HG02970 (cell line): ENCODE data around the gene IL27RA.

Source experiments
- ATAC-seq: cut with Tn5 transposase; IDR thresholded peaks from one replicate; pipeline ENCODE4 v1.9.1; 2021; ENCODE audit warnings: mild to moderate bottlenecking, moderate library complexity, moderate number of reproducible peaks; ENCODE audit not compliant: unreplicated experiment, low FRiP score

The IL27RA gene

DNA sequence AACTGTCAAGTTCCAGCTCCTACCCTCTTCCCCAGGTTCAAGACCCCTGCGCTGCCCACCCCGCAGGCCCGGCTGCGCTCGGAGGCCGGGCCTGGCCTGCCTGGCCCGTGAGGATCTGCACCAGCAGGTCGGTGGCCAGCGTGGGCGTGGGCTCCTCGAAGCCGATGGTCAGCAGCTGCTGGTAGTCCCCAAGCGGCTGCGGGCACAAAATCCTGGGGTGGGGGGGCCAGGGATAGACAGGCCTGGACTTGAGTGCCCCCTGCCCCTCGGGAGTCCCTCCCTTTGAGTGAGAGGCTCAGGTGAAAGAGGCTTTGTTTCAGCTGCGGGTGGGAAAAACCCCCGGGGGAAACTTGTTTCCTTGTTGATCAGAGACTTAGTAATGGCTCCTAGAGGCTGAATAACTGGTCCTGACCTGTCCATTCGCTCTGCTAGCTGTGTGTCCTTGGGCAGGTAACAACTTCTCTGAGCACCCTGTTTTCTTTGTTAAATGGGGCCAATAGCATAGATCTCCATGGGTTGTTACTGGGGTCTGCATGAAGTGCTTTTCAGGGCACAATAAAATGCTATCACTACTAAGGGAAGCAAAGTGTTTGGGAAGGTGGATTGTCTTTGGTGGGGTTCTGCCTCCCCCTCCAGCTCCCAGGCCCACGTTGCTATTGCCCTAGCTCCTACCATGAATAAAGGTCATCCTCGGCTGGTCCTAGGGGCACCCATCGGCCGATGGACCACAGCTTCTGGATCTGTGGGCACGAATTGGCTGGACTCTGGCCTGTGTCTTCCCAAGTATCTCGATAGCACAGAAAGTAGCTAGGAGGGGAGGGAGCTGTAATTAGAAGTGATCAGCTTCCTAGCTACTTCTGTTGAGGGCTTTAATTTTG lies 50.5 kb downstream of the IL27RA start:
- ATAC-seq = peak; percentile 11

DNA sequence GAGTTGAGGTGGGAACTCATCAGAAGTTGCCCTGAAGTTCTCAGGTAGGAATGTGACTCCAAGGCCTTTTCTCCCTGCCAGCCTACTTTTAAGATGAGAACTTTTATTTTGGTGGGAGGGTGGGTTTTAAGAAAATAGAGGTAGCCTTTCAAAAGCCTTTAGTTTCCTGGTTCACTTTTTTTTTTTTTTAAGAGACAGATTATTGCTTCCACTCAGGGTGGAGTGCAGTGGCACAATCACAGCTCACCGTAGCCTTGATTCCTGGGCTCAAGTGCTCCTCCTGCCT lies 51.1 kb downstream of the IL27RA start:
- ATAC-seq = no peak

DNA sequence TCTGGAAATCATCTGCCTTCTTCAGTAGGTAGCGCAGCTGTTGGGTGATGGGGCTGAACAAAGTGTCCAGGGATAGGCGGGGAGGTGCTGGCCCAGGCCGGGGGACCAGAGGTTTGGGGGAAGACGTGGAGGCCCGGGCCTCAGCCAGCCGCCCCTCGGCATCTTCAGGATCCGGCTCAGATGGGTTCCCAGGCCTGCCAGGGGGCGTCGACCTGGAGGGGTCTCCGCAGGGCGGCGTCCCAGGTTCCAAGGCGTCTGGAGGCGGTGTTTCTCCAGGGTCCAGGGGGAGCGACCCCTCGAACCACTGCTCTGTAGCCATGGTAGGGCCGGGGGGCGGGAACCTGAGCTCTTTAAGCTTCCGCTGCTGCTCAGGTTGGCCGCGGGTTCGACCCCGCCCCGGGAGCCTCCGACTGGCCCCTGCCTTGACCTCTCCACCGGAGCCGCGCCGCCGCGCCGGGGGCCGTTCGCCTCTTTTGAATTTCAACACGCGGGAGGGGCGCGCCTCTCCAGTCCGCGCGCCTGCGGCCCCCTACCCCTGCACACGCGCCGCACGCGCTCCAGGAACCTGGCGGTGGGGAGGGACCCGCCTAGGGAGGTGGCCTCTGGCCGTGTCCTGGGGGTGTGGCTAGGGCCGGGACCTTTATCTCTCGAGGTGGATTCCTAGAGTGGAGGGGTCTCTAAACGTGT lies 53.9 kb downstream of the IL27RA start, which contains the start of gene C19orf67:
C19orf67 (minus strand) TSS at position 475 of the 687 bp plus-strand sequence; CDS start at position 319, 156 bp downstream.
- ATAC-seq = no peak

DNA sequence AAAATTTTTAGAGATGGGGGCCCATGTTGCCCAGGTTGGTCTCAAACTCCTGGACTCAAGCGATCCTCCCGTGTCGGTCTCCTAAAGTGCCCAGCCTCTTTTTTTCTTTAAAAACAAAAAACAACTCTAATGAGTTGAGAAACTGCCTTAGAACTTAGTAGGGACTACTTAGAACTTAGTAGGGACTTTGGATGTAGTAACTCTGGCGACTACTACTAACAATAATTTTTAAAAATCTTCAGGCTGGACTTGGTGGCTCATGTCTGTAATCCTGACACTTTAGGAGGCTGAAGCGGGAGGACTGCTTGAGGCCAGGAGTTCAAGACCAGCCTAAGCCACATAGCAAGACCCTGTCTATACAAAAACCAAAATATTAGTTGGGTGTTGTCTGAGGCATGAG lies 54.5 kb downstream of the IL27RA start:
- ATAC-seq = no peak

DNA sequence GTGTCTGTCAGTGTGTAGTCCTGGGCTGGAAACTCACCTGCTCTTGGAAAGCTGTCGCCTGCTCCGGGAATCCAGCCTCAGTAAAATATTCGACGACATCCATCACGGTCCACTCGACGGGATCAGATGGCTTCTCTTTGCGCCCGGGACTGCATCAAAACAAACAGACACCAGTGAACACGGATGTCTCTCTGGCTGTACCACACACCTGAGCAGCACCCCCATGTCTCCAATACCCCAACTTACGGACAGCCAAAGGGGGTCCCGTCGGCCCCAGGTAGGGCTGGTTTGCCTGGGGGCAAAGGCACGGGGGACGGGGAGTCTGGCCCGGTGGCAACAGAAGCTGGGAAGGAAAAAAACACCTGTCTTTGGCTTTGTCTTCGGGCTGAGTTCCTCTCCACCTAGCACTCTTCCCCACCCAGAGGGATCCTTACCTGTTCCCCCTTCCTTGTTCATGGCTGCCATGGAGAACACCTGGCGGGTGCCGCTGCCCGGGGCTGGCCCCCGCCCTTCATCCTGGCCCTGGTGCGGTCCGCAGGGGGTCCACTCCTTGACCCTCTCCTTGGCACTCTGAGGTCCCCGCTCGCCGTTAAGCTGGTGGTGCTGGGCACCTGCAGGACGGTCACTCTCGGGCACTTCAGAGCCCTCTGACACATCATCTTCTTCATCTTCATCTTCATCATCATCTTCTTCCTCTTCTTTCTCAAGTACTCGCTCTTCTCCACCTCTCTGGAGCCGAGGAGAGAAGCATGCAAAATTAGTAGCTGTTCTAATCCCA lies 57.3 kb downstream of the IL27RA start:
- ATAC-seq = no peak

DNA sequence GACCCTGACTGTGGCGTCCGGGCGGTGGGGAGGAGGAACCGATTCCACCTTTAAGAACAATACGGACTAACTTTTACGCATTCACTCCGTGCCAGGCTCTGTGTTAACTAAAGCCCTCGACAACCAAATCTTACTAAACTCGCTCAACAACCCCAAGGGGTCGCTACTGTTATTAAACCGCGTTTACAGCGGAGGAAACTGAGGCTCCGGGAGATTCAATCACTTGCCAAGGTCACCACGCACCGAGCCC lies 57.8 kb downstream of the IL27RA start:
- ATAC-seq = no peak

DNA sequence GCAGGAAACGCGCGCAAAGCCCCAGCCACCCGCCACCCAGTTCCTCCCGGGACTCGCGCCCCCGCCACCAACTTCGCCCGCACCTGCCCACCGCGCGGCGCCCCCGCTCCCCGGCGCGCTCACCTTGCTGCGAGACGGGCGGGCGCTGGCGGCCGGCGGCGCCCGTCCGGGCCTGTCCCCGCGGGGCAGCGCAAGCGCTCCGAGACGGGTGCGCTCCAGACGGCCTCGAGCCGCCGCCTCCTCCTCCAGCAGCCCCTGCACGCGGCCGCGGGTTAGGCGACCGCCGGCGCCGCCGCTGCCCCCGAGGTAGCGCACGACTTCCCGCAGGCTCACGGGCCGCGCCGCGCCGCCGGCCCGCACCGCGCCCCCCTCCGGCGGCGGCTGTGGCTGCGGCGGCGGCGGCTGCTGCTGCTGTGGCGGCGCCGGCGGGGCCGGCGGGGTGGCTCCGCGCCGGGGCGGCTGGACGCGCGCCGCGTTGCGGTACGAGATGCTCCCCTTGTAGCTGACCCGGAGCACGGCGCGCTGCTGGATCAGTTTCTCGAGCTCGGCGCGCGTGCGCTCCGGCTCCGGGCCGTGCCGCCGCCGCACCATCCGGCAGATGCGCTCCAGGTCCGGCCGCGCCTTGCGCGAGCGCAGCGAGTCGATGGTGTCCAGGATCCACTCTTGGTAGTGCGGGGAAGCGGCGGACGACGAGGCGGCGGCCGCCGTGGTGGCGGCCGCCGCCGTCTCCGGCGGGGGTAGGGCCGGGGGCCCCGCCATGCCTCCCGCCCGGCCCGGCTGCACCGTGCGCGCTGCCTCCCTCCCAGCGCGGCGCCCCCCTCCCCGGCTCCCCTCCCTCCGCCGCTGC lies 58.3 kb downstream of the IL27RA start:
- peak; percentile 19 for ATAC-seq

DNA sequence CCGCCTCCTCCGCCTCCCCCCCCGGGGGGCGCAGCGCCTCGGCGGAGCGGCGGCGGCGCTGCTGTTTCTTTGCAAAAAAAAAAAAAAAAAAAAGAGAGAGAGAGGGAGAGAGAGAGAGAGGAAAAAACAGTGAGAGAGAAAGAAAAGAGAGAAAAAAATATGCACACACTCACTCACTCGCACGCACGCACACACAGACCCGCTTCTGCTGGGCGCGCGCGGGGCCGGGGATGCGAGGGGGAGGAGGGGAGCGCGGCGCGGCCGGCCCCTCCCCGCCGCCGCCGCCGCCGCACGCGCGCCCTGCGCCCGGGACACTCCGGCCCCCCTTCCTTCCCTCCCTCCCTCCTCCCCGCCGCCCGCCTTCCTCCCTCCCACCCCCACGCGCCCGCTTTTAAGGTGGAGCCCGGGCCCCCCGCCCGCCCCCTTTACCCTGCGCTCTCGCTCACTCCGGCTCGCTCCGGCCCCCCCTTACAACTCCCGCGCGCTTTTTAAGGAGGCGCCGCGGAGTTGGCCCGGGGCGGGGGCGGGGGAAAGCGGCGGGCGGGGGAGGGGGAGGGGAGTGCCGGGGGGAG lies 59.0 kb downstream of the IL27RA start, which contains the start of gene SAMD1:
SAMD1 (minus strand) TSS at position 243 of the 572 bp plus-strand sequence.
- peak; percentile 38 for ATAC-seq

DNA sequence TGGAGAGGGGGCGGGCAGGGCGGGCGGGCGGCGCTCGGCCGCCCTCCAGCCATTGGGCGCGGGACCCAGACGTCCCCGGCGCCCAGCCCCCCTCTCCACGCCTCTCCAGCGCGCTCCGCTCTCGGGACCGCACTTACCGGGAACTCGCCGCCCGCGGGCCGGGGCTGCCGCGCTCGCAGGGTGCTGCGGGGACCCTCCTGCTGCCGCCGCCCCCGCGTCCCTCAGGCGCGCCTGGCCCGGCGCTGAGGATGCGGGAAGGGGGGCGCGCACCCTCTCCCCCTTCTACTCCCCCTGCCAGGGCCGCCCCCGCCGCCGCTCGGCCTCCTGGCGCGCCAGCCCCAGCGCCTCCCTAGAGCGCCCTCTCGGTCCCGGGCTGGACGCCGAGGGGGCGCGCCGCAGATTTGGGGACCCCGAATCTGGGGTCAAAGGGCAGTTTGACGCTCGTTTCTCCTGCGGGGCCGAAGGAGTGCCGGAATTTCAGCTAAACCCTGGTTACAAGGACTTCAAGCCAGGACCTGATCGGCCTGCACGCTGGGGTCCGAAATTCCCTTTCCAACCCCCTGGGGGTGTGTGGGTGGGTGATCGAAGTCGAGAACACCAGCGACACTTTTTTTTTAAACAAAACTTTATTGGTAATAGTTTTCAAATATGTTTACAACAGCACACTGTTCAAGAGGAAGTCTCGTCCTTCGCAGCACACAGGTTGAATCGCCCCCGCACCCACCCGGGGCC lies 59.7 kb downstream of the IL27RA start:
- peak; percentile 46 for ATAC-seq

DNA sequence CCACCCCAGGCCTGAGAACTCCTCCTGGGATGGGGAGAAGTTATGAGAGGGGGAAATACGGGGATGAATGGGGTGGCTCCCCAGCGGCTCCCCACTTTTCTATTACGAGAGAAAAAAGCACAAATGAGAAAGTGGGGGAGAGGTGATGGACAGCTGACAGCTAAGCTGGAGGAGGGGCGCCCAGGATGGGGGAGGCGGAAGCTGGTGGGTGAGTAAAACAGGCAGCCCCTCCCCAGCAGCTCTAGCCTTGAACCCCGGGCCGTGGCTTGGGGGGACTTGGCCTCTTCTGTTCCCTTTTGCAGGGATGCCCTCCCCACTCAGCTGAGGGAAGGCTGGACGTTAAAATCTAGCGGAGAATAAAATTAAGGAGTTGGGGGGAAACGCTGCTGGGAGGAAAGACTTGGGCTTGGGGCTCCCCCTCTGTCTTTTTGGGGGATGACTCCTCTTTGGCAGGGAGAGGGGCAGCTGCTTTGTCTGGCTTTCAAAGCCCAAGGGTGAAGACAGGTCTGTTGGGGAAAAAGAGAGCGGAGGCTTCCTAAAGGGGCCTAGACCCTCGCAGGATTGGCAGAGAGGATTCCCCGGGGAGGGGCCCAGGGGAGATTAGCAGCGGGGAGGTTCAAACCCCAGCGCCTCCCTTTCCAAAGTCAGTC lies 60.4 kb downstream of the IL27RA start:
- no peak for ATAC-seq

DNA sequence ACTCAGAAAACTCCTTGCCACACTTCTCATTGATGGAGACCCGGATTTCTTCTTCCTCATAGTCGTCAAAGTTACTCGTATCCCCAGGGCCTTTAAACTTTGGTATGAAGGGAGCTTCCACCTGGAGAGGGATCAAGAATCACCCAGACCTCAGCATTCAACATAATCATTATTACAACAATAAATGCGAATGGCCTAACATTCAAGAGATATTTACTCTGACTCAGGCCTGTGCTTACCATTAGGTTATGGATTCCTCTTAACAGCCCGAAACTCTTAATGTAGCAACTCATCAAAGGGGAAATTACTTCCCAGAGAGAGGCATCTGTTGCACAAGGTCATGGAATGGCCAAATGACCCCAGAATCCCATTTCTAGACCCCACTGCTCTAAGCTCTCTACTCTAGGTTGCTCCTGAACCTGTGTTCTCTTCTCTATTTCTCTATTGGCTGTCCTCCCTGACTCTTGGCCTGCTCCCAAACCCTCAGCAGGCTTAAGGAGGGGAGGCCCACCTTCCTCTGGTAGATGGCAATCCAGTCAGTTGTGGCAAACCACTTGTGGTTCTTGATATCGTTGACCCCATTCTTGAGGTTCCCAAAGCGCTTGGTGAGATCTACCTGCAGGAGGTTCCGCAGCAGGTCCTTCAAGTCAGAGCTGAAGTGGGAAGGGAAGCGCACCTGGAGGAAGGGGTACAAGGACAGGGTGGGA lies 61.7 kb downstream of the IL27RA start:
- no peak for ATAC-seq

DNA sequence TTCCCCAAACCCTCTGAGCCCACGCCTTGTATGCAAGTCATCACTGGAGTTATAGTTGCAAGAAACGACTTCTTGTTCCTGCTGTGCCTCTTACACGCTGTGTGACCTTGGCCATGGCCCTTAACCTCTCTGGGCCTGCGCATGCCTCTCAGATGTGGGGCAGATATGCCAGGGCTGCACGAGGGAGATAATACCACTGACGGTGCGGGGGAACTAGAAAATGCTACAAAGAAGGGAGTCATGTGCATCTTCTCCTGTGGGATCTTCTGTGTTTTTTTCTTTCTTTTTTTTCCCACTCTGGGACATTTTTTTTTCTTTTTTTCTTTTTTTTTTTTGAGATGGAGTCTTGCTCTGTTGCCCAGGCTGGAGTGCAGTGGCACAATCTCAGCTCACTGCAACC lies 63.3 kb downstream of the IL27RA start:
- no peak for ATAC-seq

DNA sequence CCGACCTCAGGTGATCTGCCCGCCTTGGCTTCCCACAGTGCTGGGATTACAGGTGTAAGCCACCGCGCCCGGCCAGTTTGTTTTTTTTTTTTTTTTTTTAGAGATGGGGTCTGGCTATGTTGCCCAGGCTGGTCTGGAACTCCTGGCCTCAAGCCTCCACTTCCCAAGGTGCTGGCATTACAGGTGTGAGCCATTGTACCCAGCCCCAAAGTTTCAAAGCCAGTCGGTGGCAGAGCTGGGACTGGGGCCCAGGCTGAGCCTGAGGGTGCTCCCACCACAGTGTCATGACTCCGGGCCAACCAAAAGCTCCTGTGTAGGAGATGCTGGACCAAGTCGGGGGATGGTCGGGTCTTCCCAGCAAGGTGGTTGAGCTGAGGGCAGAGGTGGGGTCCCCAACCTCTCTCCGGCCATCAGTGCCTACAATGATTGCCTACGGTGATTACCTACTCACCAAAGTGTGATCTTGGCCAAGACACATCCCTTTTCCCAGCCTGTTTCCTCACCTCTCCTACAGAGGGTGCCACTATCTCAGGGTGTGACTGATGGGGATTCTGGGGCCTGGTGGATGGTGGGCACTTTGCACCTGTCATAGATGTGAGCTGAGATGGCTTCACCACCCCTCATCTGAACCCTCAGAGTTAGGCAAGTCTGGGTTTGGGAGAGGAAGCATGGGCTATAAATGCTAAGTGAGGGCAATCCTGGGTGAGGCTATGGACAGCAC lies 64.9 kb downstream of the IL27RA start:
- no peak for ATAC-seq

DNA sequence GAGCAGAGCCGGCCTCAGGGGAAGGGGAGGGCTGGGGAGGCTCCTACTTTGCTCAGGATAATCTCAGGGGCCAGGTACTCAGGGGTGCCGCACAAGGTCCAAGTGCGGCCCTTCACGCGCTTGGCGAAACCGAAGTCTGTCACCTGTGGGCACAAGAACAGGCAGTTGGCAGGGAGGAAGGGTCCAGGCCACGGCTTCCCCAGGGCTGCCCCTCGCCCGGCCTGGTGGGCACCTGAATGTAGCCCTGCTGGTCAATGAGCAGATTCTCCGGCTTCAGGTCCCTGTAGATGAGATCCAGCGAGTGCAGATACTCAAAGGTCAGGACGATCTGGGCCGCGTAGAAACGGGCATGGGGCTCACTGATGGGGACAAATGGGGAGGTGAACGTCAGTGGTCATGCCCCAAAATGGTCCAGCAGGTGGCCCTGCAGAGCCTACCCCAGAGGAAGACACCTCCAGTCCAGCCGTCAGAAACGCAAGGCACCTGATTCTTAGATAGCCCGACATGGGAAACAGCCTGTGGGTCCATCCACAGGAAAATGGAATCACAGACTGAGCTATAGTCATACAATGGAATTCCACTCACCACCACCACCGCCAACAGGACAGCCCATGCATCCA lies 66.1 kb downstream of the IL27RA start:
- ATAC-seq = no peak

DNA sequence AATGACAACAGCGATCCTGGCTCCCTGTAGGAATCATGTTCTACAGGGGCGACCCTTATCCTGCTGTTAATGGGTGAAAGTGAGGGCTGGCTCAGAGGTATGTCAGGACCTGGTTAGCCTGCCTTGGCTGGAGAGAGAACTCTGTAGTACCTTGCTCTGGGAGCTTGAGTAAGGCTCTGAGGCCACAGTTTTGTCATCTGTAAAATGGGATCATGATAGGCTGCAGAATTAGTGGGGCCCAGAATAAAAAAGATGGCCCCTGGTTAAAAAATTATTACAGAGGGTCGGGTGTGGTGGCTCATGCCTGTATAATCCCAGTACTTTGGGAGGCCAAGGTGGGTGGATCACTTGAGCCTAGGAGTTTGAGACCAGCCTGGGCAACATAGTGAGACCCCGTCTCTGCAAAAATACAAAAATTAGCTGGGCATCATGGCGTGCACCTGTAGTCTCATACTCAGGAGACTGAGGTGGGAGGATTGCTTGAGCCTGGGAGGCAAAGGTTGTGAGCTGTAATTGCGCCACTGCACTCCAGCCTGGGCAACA lies 69.5 kb downstream of the IL27RA start:
- ATAC-seq = no peak

DNA sequence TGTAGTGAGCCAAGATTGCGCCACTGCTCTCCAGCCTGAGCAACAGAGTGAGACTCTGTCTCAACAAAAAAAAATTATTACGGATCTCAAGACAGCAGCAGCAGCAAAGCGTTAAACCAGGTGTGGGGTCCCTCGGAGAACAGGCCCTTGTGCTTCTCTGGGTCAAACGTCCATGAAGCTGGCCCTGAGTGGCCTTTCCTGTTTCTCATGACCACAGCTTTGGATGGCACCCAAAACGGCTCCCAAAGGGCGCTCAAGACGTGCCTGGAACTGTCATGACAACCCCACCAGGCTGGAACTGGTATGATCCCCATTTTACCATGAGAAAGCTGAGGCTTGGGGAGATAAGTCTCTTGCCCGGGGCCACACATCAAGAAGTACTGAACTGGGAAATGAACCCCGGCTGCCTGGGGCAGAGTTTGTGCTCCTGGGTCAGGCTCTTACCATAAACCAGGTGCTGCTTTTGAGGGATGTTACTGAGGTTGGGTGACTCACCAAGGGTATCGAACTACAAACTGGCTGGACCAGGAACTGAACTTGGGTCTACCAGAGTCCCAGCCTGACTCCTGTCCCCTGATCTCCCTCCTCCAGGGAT lies 70.6 kb downstream of the IL27RA start:
- no peak for ATAC-seq

DNA sequence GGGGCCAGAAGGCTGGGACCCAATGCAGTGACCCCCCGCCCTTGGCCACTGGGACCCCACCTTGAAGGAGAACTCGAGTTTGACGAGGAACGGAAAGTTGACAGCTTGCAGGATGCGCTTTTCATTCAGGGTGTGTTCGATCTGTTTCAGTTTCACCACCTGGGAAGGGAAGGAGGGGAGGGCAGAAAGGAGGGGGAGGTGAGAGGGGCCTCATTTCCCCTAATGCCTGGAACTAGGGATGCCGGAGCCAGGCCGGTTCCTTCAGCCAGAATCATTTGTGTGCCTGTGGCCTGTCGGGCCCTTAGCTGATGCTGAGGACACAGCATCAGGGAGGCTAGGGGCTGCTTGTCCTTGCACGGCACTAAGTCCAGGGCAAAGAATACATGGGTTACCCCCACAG lies 71.2 kb downstream of the IL27RA start:
- no peak for ATAC-seq
